HG03460 (cell line): ENCODE measurements around the gene MRO.
"Not testable (repeated sequence)": the region's sequence is repeated elsewhere in the genome, so short reads cannot be mapped to it uniquely, and the experiment has no call there.

ENCODE experiments used
- ATAC-seq: cut with Tn5 transposase; IDR thresholded peaks from one replicate; pipeline ENCODE4 v1.9.1; 2021; ENCODE audit not compliant: unreplicated experiment

Gene MRO

GRCh38 chr18:50836521-50836957 is 16.7 kb upstream of the MRO start:
- ATAC-seq: no peak

GRCh38 chr18:50833496-50833895 is 13.7 kb upstream of the MRO start:
- ATAC-seq: not testable (repeated sequence)

GRCh38 chr18:50832754-50833153 is 12.9 kb upstream of the MRO start:
- peak; percentile 54 for ATAC-seq

- ATAC-seq: peak; percentile 66
Measured at GRCh38 chr18:50830544-50830943, 10.7 kb upstream of the MRO start.

DNA sequence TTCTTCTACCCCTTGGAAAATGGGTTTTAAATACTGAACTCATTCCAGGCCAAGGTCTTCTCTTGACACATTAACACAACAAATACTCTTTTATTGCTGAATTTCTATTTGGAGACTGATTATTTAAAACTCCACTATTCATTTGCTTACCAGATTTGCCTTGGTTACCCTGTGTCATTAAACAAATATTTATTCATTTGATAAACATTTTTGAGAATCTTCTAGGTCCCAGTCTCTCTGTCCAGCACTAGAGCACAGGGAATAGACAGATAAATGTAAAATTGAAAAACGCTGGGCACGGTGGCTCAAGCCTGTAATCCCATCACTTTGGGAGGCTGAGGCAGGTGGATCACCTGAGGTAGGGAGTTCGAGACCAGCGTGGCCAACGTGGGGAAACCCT is 9.8 kb upstream of the MRO start:
- ATAC-seq: no peak

DNA sequence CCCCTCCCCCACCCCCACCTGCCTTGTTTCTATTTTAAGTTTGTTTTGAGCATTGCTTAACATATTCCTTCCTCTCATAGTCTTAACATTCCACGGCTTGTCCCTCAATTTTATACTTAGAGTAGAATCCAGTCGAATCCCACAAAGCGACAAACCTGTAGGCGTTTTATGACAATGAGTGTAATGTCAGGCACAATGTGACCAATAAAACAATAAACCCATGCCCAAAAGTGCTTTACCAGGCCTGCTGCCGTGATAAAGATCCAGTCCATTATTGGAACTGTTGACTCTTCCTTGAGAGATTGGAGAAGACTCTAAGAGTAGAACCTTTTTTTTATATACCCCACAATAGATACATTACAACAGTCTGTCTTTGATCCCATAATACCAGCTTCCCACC is 6.2 kb upstream of the MRO start:
- ATAC-seq: no peak

- no peak for ATAC-seq
Measured at GRCh38 chr18:50825621-50826020, 5.8 kb upstream of the MRO start.

DNA sequence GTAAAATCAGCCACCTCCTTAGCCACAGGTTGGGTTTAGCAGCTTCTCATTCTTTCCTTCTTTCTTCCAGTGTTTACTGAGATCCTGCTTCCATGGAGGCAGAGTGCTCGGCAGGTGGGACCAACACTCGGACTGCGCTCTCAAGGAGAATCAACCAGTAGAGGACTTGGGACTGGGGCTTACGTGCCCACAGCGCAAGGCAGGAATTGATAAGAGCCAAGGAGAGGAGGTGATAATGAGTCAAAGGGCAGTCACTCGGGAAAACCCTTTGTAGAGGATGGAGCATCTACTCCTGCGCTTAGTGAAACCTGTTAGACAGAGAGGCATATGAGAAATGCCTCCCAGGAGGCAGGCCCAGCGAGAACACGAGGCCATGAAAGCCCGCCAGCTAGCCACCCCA is 2.9 kb upstream of the MRO start:
- ATAC-seq: no peak

DNA sequence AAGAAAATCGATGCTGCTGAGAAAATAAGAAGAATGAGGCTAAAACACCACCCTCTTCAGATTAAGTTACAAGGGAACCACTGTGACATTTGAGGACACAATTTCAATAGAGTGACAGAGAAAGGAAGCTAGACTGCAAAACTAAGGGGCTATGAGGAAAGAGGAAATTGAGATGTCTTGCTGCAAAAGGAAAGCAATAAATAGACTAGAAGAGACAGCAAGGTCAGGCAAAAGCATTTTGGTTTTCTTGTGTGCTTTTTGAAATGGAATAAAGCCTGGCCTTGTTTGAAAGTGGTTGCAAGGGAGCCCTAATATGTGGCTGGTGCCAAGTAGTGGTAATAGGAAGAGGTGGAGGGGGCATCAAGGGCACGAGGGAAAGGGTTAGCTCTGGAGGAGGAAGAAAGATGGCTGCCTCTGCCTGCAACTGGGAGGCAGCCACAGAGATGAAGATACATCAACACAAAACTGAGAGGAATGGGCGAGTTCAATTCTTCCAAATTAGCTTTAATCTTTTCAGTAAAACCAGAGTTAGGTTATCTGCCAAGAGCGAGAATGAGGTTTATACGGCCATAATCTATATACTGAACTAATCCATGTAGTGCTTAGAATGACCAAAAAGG is 1.2 kb upstream of the MRO start:
- no peak for ATAC-seq

- no peak for ATAC-seq
Measured at GRCh38 chr18:50819027-50819727, 639 bp downstream of the MRO start.

GRCh38 chr18:50816419-50817166 is 3.2 kb downstream of the MRO start:
- no peak for ATAC-seq

DNA sequence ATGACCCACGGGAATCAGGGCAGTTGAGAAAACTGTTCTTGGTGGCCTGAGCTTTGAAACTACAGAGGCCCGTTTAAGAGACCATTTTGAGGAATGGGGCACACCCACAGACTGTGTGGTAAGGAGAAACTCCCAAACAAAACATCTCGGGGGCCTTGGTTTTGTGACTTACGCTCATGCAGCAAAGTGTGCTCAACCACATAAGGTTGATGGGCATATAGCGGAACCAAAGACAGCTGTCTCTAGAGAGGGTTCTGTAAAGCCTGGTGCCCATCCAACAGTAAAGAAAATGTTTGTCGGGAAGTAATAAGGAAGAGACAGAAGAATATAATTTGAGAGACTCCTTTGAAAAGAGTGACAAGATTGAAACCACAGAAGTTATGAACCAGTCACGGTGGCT is 5.4 kb downstream of the MRO start:
- no peak for ATAC-seq

DNA sequence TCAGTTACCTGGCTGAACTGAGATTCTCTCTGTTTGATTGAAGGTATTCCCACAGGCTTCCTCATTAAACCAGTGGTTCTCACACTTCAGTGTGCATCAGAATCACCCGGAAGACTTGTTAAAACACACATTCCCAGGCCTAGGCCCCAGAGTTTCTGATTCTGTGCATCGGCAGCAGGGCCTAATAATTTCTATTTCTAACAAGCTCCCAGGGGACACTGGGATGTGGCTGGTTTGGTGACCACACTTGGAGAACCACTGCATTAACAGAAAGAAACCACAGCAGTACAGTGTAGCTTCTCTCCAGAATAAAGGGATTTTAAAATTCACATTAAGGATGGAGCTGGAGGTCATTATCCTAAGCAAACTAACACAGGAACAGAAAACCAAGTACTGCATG is 6.5 kb downstream of the MRO start:
- no peak for ATAC-seq

- no peak for ATAC-seq
Measured at GRCh38 chr18:50812834-50813233, 7.0 kb downstream of the MRO start.

- ATAC-seq: no peak
Measured at GRCh38 chr18:50807176-50807575, 12.6 kb downstream of the MRO start.

GRCh38 chr18:50806208-50806616 is 13.6 kb downstream of the MRO start:
- no peak for ATAC-seq

GRCh38 chr18:50805732-50806131 is 14.1 kb downstream of the MRO start:
- no peak for ATAC-seq

DNA sequence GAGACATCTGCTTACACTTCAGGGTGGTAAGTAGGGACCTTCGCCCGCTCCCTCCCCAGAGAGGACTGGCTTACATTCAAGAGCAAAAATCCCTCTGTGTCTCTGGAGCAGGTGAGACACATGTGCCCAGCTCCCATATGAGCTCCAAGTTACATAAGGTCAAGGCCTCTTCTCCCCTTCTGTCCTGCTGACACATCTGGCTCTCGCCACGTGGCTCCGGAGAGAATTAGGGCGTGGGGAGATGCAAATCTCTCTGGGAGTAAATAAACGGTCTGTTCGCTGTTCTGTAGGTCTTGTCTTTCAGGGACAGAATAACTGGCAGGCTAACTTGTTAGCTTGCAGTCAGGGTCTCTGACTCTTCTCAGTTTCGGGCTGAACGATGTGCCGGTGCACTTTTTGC is 16.2 kb downstream of the MRO start:
- ATAC-seq: no peak

DNA sequence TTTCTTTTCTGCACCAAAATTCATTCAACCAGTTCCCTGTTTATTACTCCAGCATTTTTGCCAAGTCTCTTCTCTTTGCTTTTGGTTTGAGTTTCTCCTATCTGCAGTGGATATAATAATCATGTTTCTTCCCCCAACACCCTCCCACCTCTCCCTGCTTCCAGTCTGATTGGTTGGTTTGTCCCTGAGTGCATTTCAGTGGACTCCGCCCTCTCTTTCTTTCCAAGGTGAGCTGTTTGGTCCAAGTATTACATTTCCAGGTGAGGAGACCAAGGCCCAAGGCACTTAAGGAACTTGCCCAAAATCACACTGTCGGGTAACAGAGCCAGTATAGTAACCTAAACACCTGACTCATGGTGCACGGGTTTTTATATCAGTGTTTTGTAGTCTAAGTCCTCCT is 17.7 kb downstream of the MRO start:
- ATAC-seq: no peak

DNA sequence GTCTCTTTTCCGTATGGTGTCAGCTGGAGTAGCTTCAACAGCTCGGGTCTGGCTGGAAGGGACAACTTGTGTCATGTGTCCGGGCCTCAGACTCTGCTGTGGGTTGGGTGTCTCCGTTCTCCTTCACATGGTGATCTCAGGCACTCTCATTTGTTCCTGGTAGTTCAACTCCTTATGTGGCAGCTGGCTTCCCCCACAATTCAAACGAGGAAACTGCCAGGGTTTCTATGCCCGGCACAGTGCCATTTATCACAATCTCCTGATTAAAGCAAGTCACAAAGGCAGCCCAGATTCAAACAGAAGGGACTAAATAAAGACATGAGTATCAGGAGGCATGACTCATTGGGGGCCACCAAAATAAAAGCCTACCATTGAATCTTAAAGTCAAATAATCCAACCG is 22.7 kb downstream of the MRO start:
- no peak for ATAC-seq

- no peak for ATAC-seq
Measured at GRCh38 chr18:50796495-50796894, 23.3 kb downstream of the MRO start.
